ENCODE data around the gene PHYKPL. TPM values are rescaled to one million over a fixed set of nuclear protein-coding genes. Genes with fewer than 3 reads are reported as not detected.

PHYKPL gene
- total RNA-seq, 1 donor from 2014 or later: 77.8 TPM

DNA sequence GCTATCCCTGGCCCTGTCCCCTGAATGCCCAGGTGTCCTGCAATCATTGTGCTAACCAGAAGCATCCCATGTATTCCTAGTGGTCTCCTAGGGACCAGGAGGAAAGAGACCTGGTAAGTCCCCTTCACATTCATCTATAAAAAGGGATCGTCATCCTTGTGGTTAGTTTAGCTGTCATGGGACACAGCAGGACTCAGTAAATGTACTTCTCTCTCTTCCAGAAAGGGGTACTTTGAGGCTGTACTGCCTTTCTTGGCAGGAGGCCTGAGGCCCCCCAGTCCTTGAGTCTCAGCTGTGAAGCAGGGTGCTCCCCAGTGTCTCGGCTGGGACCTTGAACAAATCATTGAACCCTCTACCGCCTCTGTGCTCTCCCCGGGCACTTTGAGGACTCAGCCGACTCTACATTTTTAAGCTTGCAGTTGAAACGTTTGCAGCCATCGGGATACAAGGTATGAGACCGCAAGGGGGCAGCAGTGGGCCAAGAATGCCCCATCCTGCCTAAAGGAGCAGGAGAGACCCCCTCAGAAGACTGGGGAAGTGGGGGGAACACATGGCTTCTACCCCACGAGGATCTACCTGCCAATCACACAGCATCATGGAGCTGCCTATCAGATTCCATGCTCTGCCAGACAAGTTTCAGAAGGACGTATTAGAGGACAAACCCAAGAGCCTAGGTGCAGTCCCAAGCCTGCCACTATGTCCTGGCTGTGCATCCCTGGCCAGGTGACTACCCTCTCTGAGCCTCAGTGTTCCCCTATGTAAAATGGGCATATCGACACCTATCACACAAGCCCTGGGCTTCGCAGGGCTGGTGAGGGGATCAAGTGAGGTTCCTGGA is 2.4 kb upstream of the PHYKPL start:
- Histone ChIP-seq H3K27me3 (no peaks in the 10 kb centered on the region), H3K4me3 (no peak overlapping the region), H3K9me3 (no peaks in the 10 kb centered on the region), H3K4me1 (peaks cover 59% of the 10 kb centered on the region), H3K36me3 (peaks cover 0 to 5% of the 10 kb centered on the region in 2 donors), H3K27ac (no peak overlapping the region)
- intact Hi-C loops (cut with DNase I): no loop called here
- TF ChIP-seq POLR2A (IDR thresholded peaks at IDR 0.05) (no peak), POLR2AphosphoS5 (IDR thresholded peaks at IDR 0.05; ENCODE audit: insufficient read depth in 1 of 2, low read depth in 1 of 2) (no peak)
- TF ChIP-seq, protein P1, sequence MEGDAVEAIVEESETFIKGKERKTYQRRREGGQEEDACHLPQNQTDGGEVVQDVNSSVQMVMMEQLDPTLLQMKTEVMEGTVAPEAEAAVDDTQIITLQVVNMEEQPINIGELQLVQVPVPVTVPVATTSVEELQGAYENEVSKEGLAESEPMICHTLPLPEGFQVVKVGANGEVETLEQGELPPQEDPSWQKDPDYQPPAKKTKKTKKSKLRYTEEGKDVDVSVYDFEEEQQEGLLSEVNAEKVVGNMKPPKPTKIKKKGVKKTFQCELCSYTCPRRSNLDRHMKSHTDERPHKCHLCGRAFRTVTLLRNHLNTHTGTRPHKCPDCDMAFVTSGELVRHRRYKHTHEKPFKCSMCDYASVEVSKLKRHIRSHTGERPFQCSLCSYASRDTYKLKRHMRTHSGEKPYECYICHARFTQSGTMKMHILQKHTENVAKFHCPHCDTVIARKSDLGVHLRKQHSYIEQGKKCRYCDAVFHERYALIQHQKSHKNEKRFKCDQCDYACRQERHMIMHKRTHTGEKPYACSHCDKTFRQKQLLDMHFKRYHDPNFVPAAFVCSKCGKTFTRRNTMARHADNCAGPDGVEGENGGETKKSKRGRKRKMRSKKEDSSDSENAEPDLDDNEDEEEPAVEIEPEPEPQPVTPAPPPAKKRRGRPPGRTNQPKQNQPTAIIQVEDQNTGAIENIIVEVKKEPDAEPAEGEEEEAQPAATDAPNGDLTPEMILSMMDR (IDR thresholded peaks at IDR 0.05): peak; percentile 21 to 60 (median 42)
- no peak for DNase-seq (ENCODE audit: extremely low spot score in 2 of 2)

DNA sequence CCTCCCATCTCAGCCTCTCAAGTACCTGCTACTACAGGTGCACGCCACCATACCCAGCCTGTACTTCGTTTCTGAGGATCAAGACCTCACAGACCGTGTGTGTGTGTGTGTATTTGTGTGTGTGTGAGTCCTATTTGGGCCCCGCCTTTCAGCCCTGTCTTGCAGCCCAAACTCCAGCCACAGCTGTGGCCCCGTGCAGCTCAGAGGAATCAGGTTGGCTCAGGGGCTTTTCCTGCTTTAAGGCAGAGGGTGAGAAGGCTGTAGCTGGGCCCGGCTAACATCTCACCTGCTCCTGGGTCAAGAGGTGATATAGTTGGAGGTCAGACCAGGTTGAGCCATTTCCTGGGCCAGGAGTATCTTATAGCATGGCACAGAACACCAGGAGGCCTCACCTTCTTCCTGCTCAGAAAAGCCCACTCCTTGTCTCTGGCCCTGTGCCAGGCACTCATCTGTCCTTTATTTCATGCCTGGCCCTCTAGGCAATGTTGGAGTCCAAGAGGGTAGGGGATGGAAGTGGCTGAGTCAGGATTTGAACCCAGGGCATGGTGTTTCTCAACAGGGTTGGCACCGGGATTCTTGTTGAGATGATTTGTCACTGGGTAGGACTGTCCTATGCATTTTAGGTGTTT is 1.6 kb upstream of the PHYKPL start:
- Histone ChIP-seq H3K27me3 (no peaks in the 10 kb centered on the region), H3K36me3 (peaks cover 0 to 12% of the 10 kb centered on the region in 2 donors), H3K4me3 (no peak overlapping the region), H3K4me1 (peaks cover 64% of the 10 kb centered on the region), H3K27ac (no peak overlapping the region), H3K9me3 (no peaks in the 10 kb centered on the region)
- DNase-seq (ENCODE audit: extremely low spot score in 2 of 2): no peak
- intact Hi-C loops (cut with DNase I): no loop called here
- TF ChIP-seq POLR2AphosphoS5 (IDR thresholded peaks at IDR 0.05; ENCODE audit: insufficient read depth in 1 of 2, low read depth in 1 of 2) (no peak), POLR2A (IDR thresholded peaks at IDR 0.05) (no peak)
- TF ChIP-seq, protein P1 (IDR thresholded peaks at IDR 0.05): no peak

DNA sequence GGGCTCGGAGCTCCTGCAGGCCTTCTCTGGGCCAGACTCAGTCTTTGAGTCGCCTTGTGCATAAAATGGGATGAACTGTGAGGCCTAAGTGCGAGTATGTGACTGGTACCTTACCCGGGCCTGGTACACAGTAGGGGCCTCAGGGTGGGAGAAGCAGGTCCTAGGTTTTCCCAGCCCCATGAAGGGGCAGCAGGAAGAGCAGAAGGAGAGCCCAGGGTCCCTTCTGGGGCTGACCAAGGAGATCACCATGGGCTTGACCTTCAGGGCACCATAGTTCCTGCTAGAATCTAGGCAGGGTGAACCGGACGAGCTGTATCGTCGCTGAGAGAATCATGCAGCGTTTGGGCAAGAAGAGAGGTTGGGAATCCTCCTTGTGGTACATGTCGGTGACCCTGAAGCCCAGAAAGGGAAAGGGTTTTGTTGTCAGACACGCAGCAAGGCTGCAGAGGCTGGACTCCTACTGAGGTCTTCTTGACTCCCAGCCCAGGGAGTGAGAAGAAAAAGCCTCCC is 373 bp upstream of the PHYKPL start:
- TF ChIP-seq, protein P1 (IDR thresholded peaks at IDR 0.05): no peak
- no peak for TF ChIP-seq POLR2A (IDR thresholded peaks at IDR 0.05)
- no peak for TF ChIP-seq POLR2AphosphoS5 (IDR thresholded peaks at IDR 0.05; ENCODE audit: insufficient read depth in 1 of 2, low read depth in 1 of 2)
- intact Hi-C loops (cut with DNase I): no loop called here
- Histone ChIP-seq H3K27me3 (no peaks in the 10 kb centered on the region), H3K4me1 (peaks cover 51% of the 10 kb centered on the region), H3K9me3 (no peaks in the 10 kb centered on the region), H3K27ac (peak overlapping the region; percentile 97), H3K4me3 (peak overlapping the region; percentile 66 to 78), H3K36me3 (peaks cover 0 to 25% of the 10 kb centered on the region in 2 donors)
- no peak for DNase-seq (ENCODE audit: extremely low spot score in 2 of 2)

DNA sequence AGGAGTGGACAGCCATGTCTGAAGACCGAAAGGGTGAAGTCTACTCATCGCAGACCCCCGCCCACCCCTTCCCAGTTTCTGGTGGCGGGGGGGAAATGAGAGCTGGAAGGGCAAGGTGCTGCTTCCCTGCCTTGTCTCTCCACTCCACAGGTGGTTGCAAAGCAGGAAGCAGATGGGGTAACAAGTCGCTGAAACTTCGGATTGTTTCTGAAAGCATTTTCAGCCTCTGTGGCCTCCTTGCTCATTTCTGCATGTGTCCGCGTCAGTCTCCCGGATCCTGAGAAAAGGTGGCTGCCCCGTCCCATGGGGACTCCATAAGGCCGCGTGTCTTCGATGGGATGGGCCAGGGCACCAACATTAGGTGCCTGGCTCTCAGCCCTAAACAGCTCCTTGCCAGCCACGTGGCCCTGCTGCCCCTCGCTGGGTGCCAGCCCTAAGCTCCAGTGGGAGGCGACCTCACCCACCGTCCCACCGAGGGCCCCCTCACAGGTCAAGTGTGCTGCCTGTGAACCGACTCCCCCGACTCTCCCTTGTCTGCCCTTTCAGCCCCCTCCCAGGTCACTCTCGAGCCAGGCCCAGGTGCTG is 971 bp downstream of the PHYKPL start:
- TF ChIP-seq POLR2AphosphoS5 (IDR thresholded peaks at IDR 0.05; ENCODE audit: insufficient read depth in 1 of 2, low read depth in 1 of 2) (peak in 1 of 2 donors; percentile 12), POLR2A (IDR thresholded peaks at IDR 0.05) (no peak)
- TF ChIP-seq, protein P1 (IDR thresholded peaks at IDR 0.05): no peak
- peak overlapping the region; percentile 66 to 78 for H3K4me3 ChIP-seq
- peaks cover 0 to 36% of the 10 kb centered on the region in 2 donors for H3K36me3 ChIP-seq
- peak overlapping the region; percentile 97 for H3K27ac ChIP-seq
- no peaks in the 10 kb centered on the region for H3K27me3 ChIP-seq
- H3K9me3 ChIP-seq: no peaks in the 10 kb centered on the region
- intact Hi-C loops (cut with DNase I): loop anchor here (2.0 kb wide), 1 partner anchor 27 kb away; the partner anchor contains the start of gene HNRNPAB
- DNase-seq (ENCODE audit: extremely low spot score in 2 of 2): no peak
- peaks cover 38% of the 10 kb centered on the region for H3K4me1 ChIP-seq
